ENCODE measurements around the gene TRMU. TPM values are rescaled to one million over a fixed set of nuclear protein-coding genes. Genes with fewer than 3 reads are reported as not detected.

Gene TRMU
- total RNA-seq, 6 experiments from 2014 or later, result 17.2 to 24.2 (median 19.9) TPM

DNA sequence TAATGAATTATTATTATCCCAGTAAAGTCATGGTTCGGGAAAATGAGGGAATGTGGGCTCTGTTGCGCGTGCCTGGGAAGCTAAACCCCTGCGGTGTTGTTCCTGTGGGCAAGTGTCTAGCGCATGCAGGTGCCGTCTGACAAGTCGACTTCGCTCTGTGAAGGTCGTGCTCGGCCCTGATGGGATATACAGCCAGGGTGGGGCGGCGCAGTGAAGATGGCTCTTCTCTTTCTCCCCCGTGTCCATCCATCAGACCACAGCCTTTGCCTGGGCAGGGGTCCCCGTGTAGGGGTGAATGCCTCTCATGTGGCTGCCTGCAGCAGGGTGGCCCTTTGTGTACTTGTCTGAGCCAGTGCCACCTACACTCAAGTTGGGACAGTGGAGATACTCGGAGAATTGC lies 12.8 kb upstream of the TRMU start:
- 100% methylated on average over 1 of the region's 15 CpGs for WGBS (ENCODE audit: insufficient coverage, low coverage, low lambda C conversion rate, missing lambda C conversion rate)
- Histone ChIP-seq H3K4me3 (no peak overlapping the region), H3K9me3 (no peaks in the 10 kb centered on the region), H3K36me3 (no peaks in the 10 kb centered on the region), H3K4me1 (no peaks in the 10 kb centered on the region), H3K27ac (no peak overlapping the region), H3K27me3 (no peaks in the 10 kb centered on the region)
- TF ChIP-seq, protein P1, sequence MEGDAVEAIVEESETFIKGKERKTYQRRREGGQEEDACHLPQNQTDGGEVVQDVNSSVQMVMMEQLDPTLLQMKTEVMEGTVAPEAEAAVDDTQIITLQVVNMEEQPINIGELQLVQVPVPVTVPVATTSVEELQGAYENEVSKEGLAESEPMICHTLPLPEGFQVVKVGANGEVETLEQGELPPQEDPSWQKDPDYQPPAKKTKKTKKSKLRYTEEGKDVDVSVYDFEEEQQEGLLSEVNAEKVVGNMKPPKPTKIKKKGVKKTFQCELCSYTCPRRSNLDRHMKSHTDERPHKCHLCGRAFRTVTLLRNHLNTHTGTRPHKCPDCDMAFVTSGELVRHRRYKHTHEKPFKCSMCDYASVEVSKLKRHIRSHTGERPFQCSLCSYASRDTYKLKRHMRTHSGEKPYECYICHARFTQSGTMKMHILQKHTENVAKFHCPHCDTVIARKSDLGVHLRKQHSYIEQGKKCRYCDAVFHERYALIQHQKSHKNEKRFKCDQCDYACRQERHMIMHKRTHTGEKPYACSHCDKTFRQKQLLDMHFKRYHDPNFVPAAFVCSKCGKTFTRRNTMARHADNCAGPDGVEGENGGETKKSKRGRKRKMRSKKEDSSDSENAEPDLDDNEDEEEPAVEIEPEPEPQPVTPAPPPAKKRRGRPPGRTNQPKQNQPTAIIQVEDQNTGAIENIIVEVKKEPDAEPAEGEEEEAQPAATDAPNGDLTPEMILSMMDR (IDR thresholded peaks at IDR 0.05), result no peak
- TF ChIP-seq POLR2A (IDR thresholded peaks at IDR 0.05), result no peak
- ATAC-seq (no peak), DNase-seq (no peak)
- intact Hi-C loops (cut with DNase I), result loop anchor here in 1 of 2 donors (10.0 kb wide), 1 partner anchor 328 kb away; no protein-coding TSS in a partner anchor

DNA sequence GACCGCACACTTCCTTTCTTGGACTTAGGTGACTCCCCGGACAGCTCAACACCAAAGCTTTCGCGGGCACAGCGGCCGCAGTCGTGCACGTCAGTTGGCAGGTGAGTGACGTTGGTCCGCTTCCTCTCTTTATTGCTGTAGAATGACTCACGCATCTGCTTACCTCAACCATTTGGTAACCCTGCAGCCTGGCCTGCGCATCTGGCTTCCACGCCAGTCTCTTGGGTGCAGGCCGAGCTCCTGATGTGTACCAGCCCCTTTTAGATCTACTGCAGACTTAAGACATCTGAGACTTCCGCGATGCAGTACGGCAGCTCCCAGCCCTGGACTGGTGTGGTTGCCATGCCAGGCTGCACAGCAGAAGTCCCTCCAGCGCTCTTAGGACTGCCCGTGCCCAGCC lies 12.4 kb upstream of the TRMU start:
- 98% methylated on average over 9 of the region's 19 CpGs for WGBS (ENCODE audit: insufficient coverage, low coverage, low lambda C conversion rate, missing lambda C conversion rate)
- ATAC-seq (no peak), DNase-seq (peak in 1 of 3 donors; percentile 44)
- no peaks in the 10 kb centered on the region for H3K4me1 ChIP-seq
- H3K4me3 ChIP-seq, result no peak overlapping the region
- no peak overlapping the region for H3K27ac ChIP-seq
- H3K9me3 ChIP-seq, result no peaks in the 10 kb centered on the region
- no peaks in the 10 kb centered on the region for H3K36me3 ChIP-seq
- H3K27me3 ChIP-seq, result no peaks in the 10 kb centered on the region
- TF ChIP-seq POLR2A (IDR thresholded peaks at IDR 0.05), result no peak
- TF ChIP-seq, protein P1 (IDR thresholded peaks at IDR 0.05), result no peak
- intact Hi-C loops (cut with DNase I), result loop anchor here in 1 of 2 donors (10.0 kb wide), 1 partner anchor 328 kb away; no protein-coding TSS in a partner anchor

DNA sequence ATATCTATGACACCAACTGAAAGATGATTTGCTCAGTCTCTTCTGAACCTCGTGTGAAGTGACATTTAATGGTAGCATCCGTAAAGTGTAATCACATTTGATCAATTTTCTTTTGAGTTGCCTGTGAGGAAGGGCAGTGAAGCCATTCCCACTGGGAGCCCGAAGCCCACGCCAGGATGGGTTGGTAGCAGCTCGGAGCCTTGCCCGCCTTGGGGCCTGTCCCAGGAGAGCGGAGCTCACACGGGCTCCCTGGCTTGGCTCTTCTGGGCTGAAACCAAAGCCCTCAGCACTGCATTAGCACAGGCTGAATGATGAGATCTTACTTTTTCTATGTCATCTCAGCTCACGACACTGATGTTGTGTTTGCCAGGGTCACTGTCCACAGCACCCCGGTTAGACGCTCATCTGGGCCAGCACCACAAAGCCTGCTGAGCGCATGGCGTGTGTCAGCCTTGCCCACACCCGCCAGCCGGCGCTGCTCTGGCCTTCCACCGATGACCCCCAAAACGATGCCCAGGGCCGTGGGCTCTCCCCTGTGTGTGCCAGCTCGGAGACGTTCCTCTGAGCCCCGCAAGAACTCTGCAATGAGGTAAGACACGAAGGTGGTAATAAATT lies 9.3 kb upstream of the TRMU start:
- H3K4me1 ChIP-seq, result no peaks in the 10 kb centered on the region
- H3K27me3 ChIP-seq, result no peaks in the 10 kb centered on the region
- no peaks in the 10 kb centered on the region for H3K9me3 ChIP-seq
- no peak overlapping the region for H3K27ac ChIP-seq
- ATAC-seq (no peak), DNase-seq (no peak)
- H3K36me3 ChIP-seq, result no peaks in the 10 kb centered on the region
- H3K4me3 ChIP-seq, result no peak overlapping the region
- 20% methylated on average over 1 of the region's 23 CpGs for WGBS (ENCODE audit: insufficient coverage, low coverage, low lambda C conversion rate, missing lambda C conversion rate)
- intact Hi-C loops (cut with DNase I), result loop anchor here in 1 of 2 donors (10.0 kb wide), 1 partner anchor 331 kb away; no protein-coding TSS in a partner anchor
- no peak for TF ChIP-seq POLR2A (IDR thresholded peaks at IDR 0.05)
- TF ChIP-seq, protein P1 (IDR thresholded peaks at IDR 0.05), result no peak

DNA sequence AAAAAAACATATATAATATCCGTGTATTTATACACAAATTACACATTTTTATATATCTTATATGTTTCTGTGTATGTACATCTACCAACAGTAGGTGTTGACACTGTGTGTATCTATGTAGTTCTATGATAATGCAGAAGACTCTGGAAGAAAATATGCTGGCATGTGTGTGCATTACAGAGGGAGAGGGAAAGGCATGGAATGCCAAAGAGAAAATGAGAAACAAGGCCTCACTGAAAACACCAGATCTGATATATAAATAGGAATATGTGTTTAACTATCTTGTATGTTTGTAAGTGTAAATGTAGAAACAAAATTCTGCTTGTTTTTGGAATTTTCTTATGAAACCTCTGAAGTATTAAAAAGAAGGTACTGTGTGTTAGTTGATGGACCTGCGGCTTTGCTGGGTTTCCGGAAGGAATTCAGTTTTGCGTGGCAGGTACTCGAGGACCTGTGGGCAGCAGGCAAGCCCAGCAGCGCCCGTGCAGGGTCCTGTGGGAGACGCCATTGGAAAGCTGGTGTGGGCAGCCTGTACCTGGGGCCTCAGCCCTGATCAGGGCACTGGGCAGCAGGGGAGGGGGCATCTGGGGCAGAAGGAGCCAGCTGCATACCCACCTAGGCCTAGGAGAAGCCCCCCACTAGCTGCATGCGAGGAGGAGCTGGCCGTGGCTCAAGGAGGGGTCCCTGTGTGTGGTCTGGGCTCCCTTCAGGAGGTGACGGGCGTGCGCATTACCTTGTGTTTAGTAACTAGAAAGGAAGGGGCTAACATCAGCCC lies 7.6 kb upstream of the TRMU start:
- ATAC-seq, result no peak
- H3K36me3 ChIP-seq, result no peaks in the 10 kb centered on the region
- no peaks in the 10 kb centered on the region for H3K4me1 ChIP-seq
- no peaks in the 10 kb centered on the region for H3K27me3 ChIP-seq
- no peak overlapping the region for H3K4me3 ChIP-seq
- no peaks in the 10 kb centered on the region for H3K9me3 ChIP-seq
- 93% methylated on average over 9 of the region's 13 CpGs for WGBS (ENCODE audit: insufficient coverage, low coverage, low lambda C conversion rate, missing lambda C conversion rate)
- DNase-seq, result peak in 1 of 3 donors; percentile 42
- intact Hi-C loops (cut with DNase I), result loop anchor here in 1 of 2 donors (10.0 kb wide), 1 partner anchor 333 kb away; no protein-coding TSS in a partner anchor
- no peak overlapping the region for H3K27ac ChIP-seq
- TF ChIP-seq POLR2A (IDR thresholded peaks at IDR 0.05), result no peak
- TF ChIP-seq, protein P1 (IDR thresholded peaks at IDR 0.05), result no peak
